ENCODE measurements around the gene MCF2. TPM values are rescaled to one million over a fixed set of nuclear protein-coding genes. Genes with fewer than 3 reads are reported as not detected.
A peak's percentile ranks its signal among the peaks of the same experiment; 100 is the strongest.

Gene MCF2
- total and polyA plus RNA-seq, 2 of the 8 experiments (the other 6 are each of a cell fraction or from before 2014, with no cell fraction given), result 0.30 to 0.71 TPM

DNA sequence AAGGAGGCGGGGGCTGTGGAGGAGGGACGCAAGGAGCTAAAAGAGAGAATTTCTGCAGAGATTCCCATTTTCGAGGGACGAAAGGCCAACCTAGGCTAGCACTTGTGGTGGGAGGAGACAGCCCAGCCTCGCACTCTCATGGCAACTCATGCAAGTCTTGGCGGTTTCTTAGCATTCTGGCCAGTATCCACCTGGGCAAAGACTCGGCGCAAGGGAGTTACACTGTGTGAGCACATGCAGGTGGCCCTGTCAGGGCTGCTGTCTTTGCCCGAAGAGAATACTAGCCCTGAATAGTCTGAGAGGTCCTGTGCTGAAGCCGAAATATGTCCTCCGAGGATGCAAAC lies 15.5 kb downstream of the MCF2 start:
- Histone ChIP-seq H3K79me1 (ENCODE audit: low read depth, low read length) (no peaks in the 10 kb centered on the region), H3K23ac (ENCODE audit: insufficient read length) (no peak overlapping the region), H4K20me1 (replicated peaks in 1 of 2; ENCODE audit: control insufficient read depth in 1 of 2, insufficient read depth in 2 of 2, low read length in 2 of 2) (no peaks in the 10 kb centered on the region), H3K14ac (ENCODE audit: insufficient read length) (no peak overlapping the region), H2BK5ac (ENCODE audit: low read depth, low read length) (no peak overlapping the region), H2AK5ac (ENCODE audit: low read depth, low read length) (no peak overlapping the region), H2BK20ac (ENCODE audit: low read length) (no peak overlapping the region), H2BK12ac (ENCODE audit: low read depth, low read length) (no peak overlapping the region), H3K4me2 (ENCODE audit: insufficient read depth in 1 of 2, low read depth in 2 of 2, low read length in 2 of 2) (peak overlapping the region; percentile 84 to 85), H3K9ac (replicated peaks in 1 of 4; ENCODE audit: extremely low read depth in 1 of 4, low read depth in 3 of 4, low read length in 3 of 4) (no peak overlapping the region), H3K4me3 (ENCODE audit: extremely low read depth in 1 of 4, insufficient read depth in 2 of 4, low read depth in 3 of 4, low read length in 4 of 4) (peak overlapping the region; percentile 24 to 62 (median 34); a peak in 7 of 8 replicates), H4K5ac (ENCODE audit: insufficient read length, low read depth, low read length) (no peak overlapping the region), H3K56ac (replicated peaks; ENCODE audit: insufficient read length, low read depth, low read length) (no peak overlapping the region), H3K4me1 (replicated peaks in 1 of 4; ENCODE audit: control insufficient read depth in 3 of 4, insufficient read depth in 4 of 4, low read length in 3 of 4) (peaks cover 0 to 6% (median 3%) of the 10 kb centered on the region in 4 experiments; a peak in 4 of 7 replicates), H4K91ac (replicated peaks; ENCODE audit: insufficient read length, low read length) (no peak overlapping the region), H3K79me2 (ENCODE audit: control insufficient read depth in 1 of 2, insufficient read depth in 2 of 2, low read length in 2 of 2) (no peaks in the 10 kb centered on the region), H3K36me3 (ENCODE audit: control insufficient read depth in 2 of 4, insufficient read depth in 4 of 4, low read length in 3 of 4) (no peaks in the 10 kb centered on the region), H3K27ac (ENCODE audit: low read depth, low read length) (no peak overlapping the region), H4K8ac (ENCODE audit: extremely low read depth, insufficient read depth, low read length) (peak overlapping the region; percentile 51; the same call in 1 of the 2 replicates), H2AFZ (ENCODE audit: low read length) (peak overlapping the region; percentile 70; the same call in 1 of the 2 replicates), H3K4ac (replicated peaks; ENCODE audit: insufficient read length, low read depth, low read length) (no peak overlapping the region), H3K18ac (ENCODE audit: extremely low read depth, low read length) (no peak overlapping the region), H2BK15ac (ENCODE audit: low read length) (no peak overlapping the region), H3K9me3 (ENCODE audit: insufficient read depth in 2 of 2, low read depth in 1 of 2, low read length in 1 of 2) (no peaks in the 10 kb centered on the region), H3K27me3 (replicated peaks in 1 of 4; ENCODE audit: control insufficient read depth in 3 of 4, extremely low read depth in 1 of 4, insufficient read depth in 3 of 4, low read length in 3 of 4) (peaks cover 0 to 25% (median 21%) of the 10 kb centered on the region in 4 experiments; a peak in 6 of 7 replicates), H2BK120ac (replicated peaks; ENCODE audit: low read depth, low read length) (no peak overlapping the region), H3K23me2 (ENCODE audit: low read depth, low read length) (peaks cover 2% of the 10 kb centered on the region; the same call in 1 of the 2 replicates)
- ChIA-PET POLR2A (ENCODE audit: partially characterized antibody) (interaction anchor here (1.4 kb wide), 1 partner anchor 30 kb away, joined by 3 read pairs; no protein-coding TSS in a partner anchor), CTCF (ENCODE audit: partially characterized antibody) (interaction anchor here (0.8 to 1.2 kb wide), 2 partner anchors 11 to 19 kb away, joined by 3 to 5 read pairs; no protein-coding TSS in a partner anchor)
- 33% methylated on average over 7 of the region's 11 CpGs; no CpG with 5 or more reads in 1 of the 2 experiments for WGBS, 2 experiments (ENCODE audit: extremely low coverage in 1 of 2, insufficient coverage in 1 of 2, insufficient read length in 1 of 2, insufficient replicate concordance in 2 of 2, low coverage in 1 of 2, low lambda C conversion rate in 2 of 2, missing lambda C conversion rate in 1 of 2)
- peak; percentile 65 for FAIRE-seq
- DNase-seq (ENCODE audit: low read depth in 1 of 2, low spot score in 2 of 2), result peak in 1 of 2 experiments; percentile 51
- TF ChIP-seq KDM5A (IDR thresholded peaks at IDR 0.05; ENCODE audit: low read length), result no peak
- TF ChIP-seq SUZ12 (IDR thresholded peaks at IDR 0.05; ENCODE audit: low read length), result peak; percentile 39; the same call in 1 of the 2 replicates
- no peak for TF ChIP-seq GABPA (IDR thresholded peaks at IDR 0.05; ENCODE audit: borderline replicate concordance, insufficient read depth, low read length)
- TF ChIP-seq, protein P1, sequence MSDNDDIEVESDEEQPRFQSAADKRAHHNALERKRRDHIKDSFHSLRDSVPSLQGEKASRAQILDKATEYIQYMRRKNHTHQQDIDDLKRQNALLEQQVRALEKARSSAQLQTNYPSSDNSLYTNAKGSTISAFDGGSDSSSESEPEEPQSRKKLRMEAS (IDR thresholded peaks at IDR 0.05), result peak; percentile 55
- TF ChIP-seq HDAC6 (IDR thresholded peaks at IDR 0.05; ENCODE audit: low read depth, low read length), result no peak
- TF ChIP-seq EGR1 (IDR thresholded peaks at IDR 0.05; ENCODE audit: borderline replicate concordance, low read depth, low read length), result 0 out of 2 replicates have a peak, but pooled peaks have one; percentile 15
- TF ChIP-seq TAF1 (IDR thresholded peaks at IDR 0.05; ENCODE audit: low read depth, low read length), result no peak
- no peak for TF ChIP-seq PHF8 (conservative IDR thresholded peaks at IDR 0.05; ENCODE audit: low read depth, low read length)
- TF ChIP-seq, protein P2, sequence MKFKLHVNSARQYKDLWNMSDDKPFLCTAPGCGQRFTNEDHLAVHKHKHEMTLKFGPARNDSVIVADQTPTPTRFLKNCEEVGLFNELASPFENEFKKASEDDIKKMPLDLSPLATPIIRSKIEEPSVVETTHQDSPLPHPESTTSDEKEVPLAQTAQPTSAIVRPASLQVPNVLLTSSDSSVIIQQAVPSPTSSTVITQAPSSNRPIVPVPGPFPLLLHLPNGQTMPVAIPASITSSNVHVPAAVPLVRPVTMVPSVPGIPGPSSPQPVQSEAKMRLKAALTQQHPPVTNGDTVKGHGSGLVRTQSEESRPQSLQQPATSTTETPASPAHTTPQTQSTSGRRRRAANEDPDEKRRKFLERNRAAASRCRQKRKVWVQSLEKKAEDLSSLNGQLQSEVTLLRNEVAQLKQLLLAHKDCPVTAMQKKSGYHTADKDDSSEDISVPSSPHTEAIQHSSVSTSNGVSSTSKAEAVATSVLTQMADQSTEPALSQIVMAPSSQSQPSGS (IDR thresholded peaks at IDR 0.05; ENCODE audit: low read length), result no peak
- no peak for TF ChIP-seq SRF (IDR thresholded peaks at IDR 0.05; ENCODE audit: low read depth, low read length)
